HepG2 (cell line): ENCODE data around the gene BMP8A. TPM values are rescaled to one million over a fixed set of nuclear protein-coding genes. Genes with fewer than 3 reads are reported as not detected.

Experiments used
- BRCA1 ChIP-seq: sonication (generic); formaldehyde crosslinking; IDR thresholded peaks from 2 replicates; pipeline ENCODE4 v1.4.0; 2020; ENCODE audit warnings: missing genetic modification reagents
- HDAC2 ChIP-seq: sonication (generic); formaldehyde crosslinking; IDR thresholded peaks from 2 replicates; pipeline ENCODE4 v1.4.0; 2020; ENCODE audit warnings: missing genetic modification reagents
- MAFK ChIP-seq, 2 experiments: IDR thresholded peaks in 1 of 2; conservative IDR thresholded peaks in 1 of 2; 2 replicates each; pipeline ENCODE4 v1.6.1; 2011; ENCODE audit warnings: improper control_type of control experiment in 2 of 2, low read length in 2 of 2
- MIXL1 ChIP-seq: IDR thresholded peaks from 2 replicates; pipeline ENCODE4 v1.6.1; 2016
- MZF1 ChIP-seq: sonication (generic); formaldehyde crosslinking; IDR thresholded peaks from 2 replicates; pipeline ENCODE4 v1.8.1; 2023; ENCODE audit warnings: mild to moderate bottlenecking, missing genetic modification reagents, borderline replicate concordance
- NFYB ChIP-seq: sonication (generic); formaldehyde crosslinking; IDR thresholded peaks from 2 replicates; pipeline ENCODE4 v1.4.0; 2020; ENCODE audit warnings: missing genetic modification reagents
- NR2F2 ChIP-seq: IDR thresholded peaks from 2 replicates; pipeline ENCODE4 v1.6.1; 2012; ENCODE audit warnings: low read depth, inconsistent platforms, borderline replicate concordance
- POLR2AphosphoS5 ChIP-seq: IDR thresholded peaks from 2 replicates; pipeline ENCODE4 v1.6.1; 2012; ENCODE audit warnings: low read depth, low read length
- TCF7 ChIP-seq: sonication (generic); IDR thresholded peaks from 2 replicates; pipeline ENCODE4 v1.6.1; 2016; ENCODE audit warnings: antibody characterized with exemption, low read depth
- YY1 ChIP-seq: IDR thresholded peaks from 2 replicates; pipeline ENCODE4 v1.6.1; 2011; ENCODE audit warnings: low read length, low read depth, moderate library complexity, mild to moderate bottlenecking; ENCODE audit not compliant: insufficient read depth, insufficient replicate concordance
- ZNF317 ChIP-seq: sonication (generic); formaldehyde crosslinking; IDR thresholded peaks from 2 replicates; pipeline ENCODE4 v1.5.0; 2020; ENCODE audit warnings: mild to moderate bottlenecking, missing genetic modification reagents
- ZNF7 ChIP-seq: IDR thresholded peaks from 2 replicates; pipeline ENCODE4 v1.6.1; 2016; ENCODE audit warnings: missing biosample characterization, missing genetic modification reagents
- ZNF703 ChIP-seq: sonication (generic); formaldehyde crosslinking; IDR thresholded peaks from 2 replicates; pipeline ENCODE4 v1.5.1; 2020; ENCODE audit warnings: missing genetic modification reagents, mild to moderate bottlenecking, moderate library complexity, borderline replicate concordance
- polyA plus RNA-seq, 8 experiments: library from polyadenylated mRNA; depleted of rRNA in 3 of 8; stranded (reverse) in 7 of 8; unstranded in 1 of 8; fragments of >200 nt; fragmentation: Illumina TruSeq in 4 of 8; extraction: Trizol in 4 of 8; gene quantifications; 2 replicates each; pipeline versions ENCODE4 v1.2.1 to v1.2.3, GENCODE V29; 2011 to 2016; ENCODE audit warnings: low read depth in 4 of 8, missing spikeins in 1 of 8, mixed read lengths in 1 of 8; ENCODE audit not compliant: insufficient read depth in 1 of 8
- total RNA-seq, 5 experiments: library from RNA; depleted of rRNA; stranded (reverse); fragments of >200 nt; fragmentation: Illumina TruSeq; extraction: Trizol; gene quantifications; 2 replicates each; pipeline ENCODE4 v1.2.3, GENCODE V29; 2016; ENCODE audit warnings: low read depth in 1 of 5
- TF ChIP-seq, protein P1 (sequence below), 2 experiments: sonication (generic) in 1 of 2; formaldehyde crosslinking in 1 of 2; IDR thresholded peaks; 2 replicates each; pipeline versions ENCODE4 v1.5.1 to v1.6.1; 2011 to 2020; ENCODE audit warnings: borderline replicate concordance in 1 of 2, low read depth in 1 of 2, low read length in 1 of 2, mild to moderate bottlenecking in 1 of 2, missing genetic modification reagents in 1 of 2, moderate library complexity in 1 of 2
- TF ChIP-seq, protein P2 (sequence below): sonication (generic); IDR thresholded peaks from 2 replicates; pipeline ENCODE4 v1.6.1; 2016; ENCODE audit warnings: low read depth, borderline replicate concordance
- TF ChIP-seq, protein P3 (sequence below): IDR thresholded peaks from 2 replicates; pipeline ENCODE4 v1.6.1; 2016; ENCODE audit warnings: low read depth
- TF ChIP-seq, protein P4 (sequence below): IDR thresholded peaks from 2 replicates; pipeline ENCODE4 v1.6.1; 2012; ENCODE audit warnings: inconsistent platforms
- TF ChIP-seq, protein P5 (sequence below): sonication (generic); formaldehyde crosslinking; IDR thresholded peaks from 2 replicates; pipeline ENCODE4 v1.9.0; 2022; ENCODE audit warnings: low read depth, missing genetic modification reagents
- TF ChIP-seq, protein P6 (sequence below): sonication (generic); formaldehyde crosslinking; IDR thresholded peaks from 2 replicates; pipeline ENCODE4 v1.5.0; 2020; ENCODE audit warnings: missing genetic modification reagents
- TF ChIP-seq, protein P7 (sequence below): sonication (generic); formaldehyde crosslinking; conservative IDR thresholded peaks from 2 replicates; pipeline ENCODE4 v1.8.0; 2022; ENCODE audit warnings: low read depth, missing genetic modification reagents

BMP8A gene
- total and polyA plus RNA-seq, 2 of the 13 experiments (the other 11 are each of a cell fraction or from before 2014, with no cell fraction given): 0.05 TPM; not detected in 1

DNA sequence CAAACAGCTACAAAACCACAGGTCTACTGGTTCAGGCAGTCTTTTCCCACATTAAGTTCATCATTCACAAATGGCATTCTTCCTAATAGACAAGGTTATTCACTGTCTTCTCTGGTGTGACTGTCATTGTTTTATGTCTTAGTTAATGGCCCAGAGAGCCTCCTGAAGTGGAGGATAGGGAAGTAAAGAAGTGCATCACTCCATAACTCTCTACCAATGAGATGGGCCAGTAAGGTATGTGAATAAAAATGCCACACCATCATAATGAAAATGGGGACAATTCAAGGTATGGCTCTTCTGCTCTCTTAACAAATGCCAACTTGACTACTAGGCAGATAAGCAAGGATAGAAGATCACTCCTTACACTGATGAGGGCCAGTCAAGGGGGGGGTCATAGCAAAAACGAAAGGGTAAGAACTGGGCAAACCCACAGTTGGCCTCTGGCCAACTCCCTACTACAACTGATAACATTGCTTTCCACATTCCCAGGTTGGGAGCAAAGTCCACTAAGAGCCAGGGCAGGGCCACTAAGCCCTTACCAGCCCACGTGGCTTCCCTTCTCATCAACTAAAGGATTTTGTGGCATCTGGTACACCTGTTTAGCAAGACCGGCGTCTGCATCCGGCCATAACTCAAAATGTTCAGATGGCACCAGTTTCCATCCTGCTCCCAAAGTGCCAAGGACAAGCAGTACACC, 75.2 kb downstream of the BMP8A start (continued):
- TF ChIP-seq, protein P1, sequence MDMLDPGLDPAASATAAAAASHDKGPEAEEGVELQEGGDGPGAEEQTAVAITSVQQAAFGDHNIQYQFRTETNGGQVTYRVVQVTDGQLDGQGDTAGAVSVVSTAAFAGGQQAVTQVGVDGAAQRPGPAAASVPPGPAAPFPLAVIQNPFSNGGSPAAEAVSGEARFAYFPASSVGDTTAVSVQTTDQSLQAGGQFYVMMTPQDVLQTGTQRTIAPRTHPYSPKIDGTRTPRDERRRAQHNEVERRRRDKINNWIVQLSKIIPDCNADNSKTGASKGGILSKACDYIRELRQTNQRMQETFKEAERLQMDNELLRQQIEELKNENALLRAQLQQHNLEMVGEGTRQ (IDR thresholded peaks at IDR 0.05; ENCODE audit: low read depth, low read length): peak; percentile 51; the same call in 1 of the 2 replicates
- TF ChIP-seq, protein P1 (CRISPR knock-in tag; IDR thresholded peaks at IDR 0.05; ENCODE audit: borderline replicate concordance): peak; percentile 70; the same call in 1 of the 2 replicates
- no peak for TF ChIP-seq ZNF317 (CRISPR knock-in tag)
- TF ChIP-seq ZNF703 (CRISPR knock-in tag): no peak
- 0 out of 2 replicates have a peak, but pooled peaks have one; percentile 17 for TF ChIP-seq MIXL1 (CRISPR knock-in tag)
- TF ChIP-seq ZNF7 (CRISPR knock-in tag): no peak
- TF ChIP-seq, protein P2, sequence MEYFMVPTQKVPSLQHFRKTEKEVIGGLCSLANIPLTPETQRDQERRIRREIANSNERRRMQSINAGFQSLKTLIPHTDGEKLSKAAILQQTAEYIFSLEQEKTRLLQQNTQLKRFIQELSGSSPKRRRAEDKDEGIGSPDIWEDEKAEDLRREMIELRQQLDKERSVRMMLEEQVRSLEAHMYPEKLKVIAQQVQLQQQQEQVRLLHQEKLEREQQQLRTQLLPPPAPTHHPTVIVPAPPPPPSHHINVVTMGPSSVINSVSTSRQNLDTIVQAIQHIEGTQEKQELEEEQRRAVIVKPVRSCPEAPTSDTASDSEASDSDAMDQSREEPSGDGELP: peak; percentile 43; the same call in 1 of the 2 replicates
- TF ChIP-seq, protein P3, sequence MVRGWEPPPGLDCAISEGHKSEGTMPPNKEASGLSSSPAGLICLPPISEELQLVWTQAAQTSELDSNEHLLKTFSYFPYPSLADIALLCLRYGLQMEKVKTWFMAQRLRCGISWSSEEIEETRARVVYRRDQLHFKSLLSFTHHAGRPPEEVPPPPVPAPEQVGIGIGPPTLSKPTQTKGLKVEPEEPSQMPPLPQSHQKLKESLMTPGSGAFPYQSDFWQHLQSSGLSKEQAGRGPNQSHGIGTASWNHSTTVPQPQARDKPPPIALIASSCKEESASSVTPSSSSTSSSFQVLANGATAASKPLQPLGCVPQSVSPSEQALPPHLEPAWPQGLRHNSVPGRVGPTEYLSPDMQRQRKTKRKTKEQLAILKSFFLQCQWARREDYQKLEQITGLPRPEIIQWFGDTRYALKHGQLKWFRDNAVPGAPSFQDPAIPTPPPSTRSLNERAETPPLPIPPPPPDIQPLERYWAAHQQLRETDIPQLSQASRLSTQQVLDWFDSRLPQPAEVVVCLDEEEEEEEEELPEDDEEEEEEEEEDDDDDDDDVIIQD (CRISPR knock-in tag): peak; percentile 37; the same call in 1 of the 2 replicates
- TF ChIP-seq MAFK (conservative IDR thresholded peaks at IDR 0.05 in 1 of 2, IDR thresholded peaks at IDR 0.05 in 1 of 2; ENCODE audit: low read length in 2 of 2): no peak
- no peak for TF ChIP-seq MZF1 (CRISPR knock-in tag)
- no peak for TF ChIP-seq BRCA1 (CRISPR knock-in tag)
- TF ChIP-seq, protein P4, sequence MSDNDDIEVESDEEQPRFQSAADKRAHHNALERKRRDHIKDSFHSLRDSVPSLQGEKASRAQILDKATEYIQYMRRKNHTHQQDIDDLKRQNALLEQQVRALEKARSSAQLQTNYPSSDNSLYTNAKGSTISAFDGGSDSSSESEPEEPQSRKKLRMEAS: peak; percentile 81
- TF ChIP-seq NFYB: no peak
- TF ChIP-seq POLR2AphosphoS5: peak; percentile 46
- TF ChIP-seq, protein P5, sequence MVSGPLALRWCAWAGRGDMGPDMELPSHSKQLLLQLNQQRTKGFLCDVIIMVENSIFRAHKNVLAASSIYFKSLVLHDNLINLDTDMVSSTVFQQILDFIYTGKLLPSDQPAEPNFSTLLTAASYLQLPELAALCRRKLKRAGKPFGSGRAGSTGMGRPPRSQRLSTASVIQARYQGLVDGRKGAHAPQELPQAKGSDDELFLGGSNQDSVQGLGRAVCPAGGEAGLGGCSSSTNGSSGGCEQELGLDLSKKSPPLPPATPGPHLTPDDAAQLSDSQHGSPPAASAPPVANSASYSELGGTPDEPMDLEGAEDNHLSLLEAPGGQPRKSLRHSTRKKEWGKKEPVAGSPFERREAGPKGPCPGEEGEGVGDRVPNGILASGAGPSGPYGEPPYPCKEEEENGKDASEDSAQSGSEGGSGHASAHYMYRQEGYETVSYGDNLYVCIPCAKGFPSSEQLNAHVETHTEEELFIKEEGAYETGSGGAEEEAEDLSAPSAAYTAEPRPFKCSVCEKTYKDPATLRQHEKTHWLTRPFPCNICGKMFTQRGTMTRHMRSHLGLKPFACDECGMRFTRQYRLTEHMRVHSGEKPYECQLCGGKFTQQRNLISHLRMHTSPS (CRISPR knock-in tag): peak; percentile 66
- TF ChIP-seq HDAC2: peak; percentile 47; the same call in 1 of the 2 replicates
- TF ChIP-seq NR2F2: no peak; the same call in 1 of the 2 replicates
- TF ChIP-seq, protein P6, sequence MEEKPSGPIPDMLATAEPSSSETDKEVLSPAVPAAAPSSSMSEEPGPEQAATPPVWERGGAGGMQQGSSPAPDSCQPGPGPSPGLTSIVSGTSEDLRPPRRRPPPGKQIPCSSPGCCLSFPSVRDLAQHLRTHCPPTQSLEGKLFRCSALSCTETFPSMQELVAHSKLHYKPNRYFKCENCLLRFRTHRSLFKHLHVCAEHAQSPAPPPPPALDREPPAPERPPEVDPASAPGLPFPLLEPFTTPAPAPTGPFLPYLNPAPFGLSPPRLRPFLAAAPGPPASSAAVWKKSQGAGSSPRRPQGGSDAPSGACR: no peak
- TF ChIP-seq YY1: no peak
- TF ChIP-seq TCF7: no peak
- TF ChIP-seq, protein P7, sequence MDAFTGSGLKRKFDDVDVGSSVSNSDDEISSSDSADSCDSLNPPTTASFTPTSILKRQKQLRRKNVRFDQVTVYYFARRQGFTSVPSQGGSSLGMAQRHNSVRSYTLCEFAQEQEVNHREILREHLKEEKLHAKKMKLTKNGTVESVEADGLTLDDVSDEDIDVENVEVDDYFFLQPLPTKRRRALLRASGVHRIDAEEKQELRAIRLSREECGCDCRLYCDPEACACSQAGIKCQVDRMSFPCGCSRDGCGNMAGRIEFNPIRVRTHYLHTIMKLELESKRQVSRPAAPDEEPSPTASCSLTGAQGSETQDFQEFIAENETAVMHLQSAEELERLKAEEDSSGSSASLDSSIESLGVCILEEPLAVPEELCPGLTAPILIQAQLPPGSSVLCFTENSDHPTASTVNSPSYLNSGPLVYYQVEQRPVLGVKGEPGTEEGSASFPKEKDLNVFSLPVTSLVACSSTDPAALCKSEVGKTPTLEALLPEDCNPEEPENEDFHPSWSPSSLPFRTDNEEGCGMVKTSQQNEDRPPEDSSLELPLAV: no peak
